Esophagus (tissue), 2 donors: ENCODE results near the gene MAP3K12. TPM values are rescaled to one million over a fixed set of nuclear protein-coding genes. Genes with fewer than 3 reads are reported as not detected.
"Not testable (repeated sequence)": the region's sequence is repeated elsewhere in the genome, so short reads cannot be mapped to it uniquely, and the experiment has no call there.

Experiments used
- H3K27ac ChIP-seq, 2 donors: one replicate each; pipeline ENCODE4 v1.5.1; 2013; ENCODE audit warnings: low read depth in 2 of 2, mild to moderate bottlenecking in 2 of 2, inconsistent platforms in 1 of 2, low read length in 1 of 2, moderate library complexity in 1 of 2
- H3K27me3 ChIP-seq, 2 donors: one replicate each; pipeline ENCODE4 v1.6.1; 2013; ENCODE audit warnings: low read length in 2 of 2, control low read depth in 1 of 2, mild to moderate bottlenecking in 1 of 2; ENCODE audit not compliant: insufficient read depth in 2 of 2, control insufficient read depth in 1 of 2
- H3K36me3 ChIP-seq, 2 donors: one replicate each; pipeline ENCODE4 v1.6.1; 2013; ENCODE audit warnings: low read length in 1 of 2; ENCODE audit not compliant: control insufficient read depth in 2 of 2, insufficient read depth in 2 of 2
- H3K4me1 ChIP-seq, 2 donors: one replicate each; pipeline ENCODE4 v1.6.1; 2013; ENCODE audit warnings: low read length in 1 of 2; ENCODE audit not compliant: control insufficient read depth in 2 of 2, insufficient read depth in 2 of 2
- H3K4me3 ChIP-seq, 2 donors: one replicate each; pipeline ENCODE4 v1.5.1; 2013; ENCODE audit warnings: low read length in 2 of 2, mild to moderate bottlenecking in 2 of 2, low read depth in 1 of 2, moderate library complexity in 1 of 2
- H3K9me3 ChIP-seq, 2 donors: one replicate each; pipeline ENCODE4 v1.6.1; 2013; ENCODE audit warnings: mild to moderate bottlenecking in 2 of 2, low read depth in 1 of 2, low read length in 1 of 2, moderate library complexity in 1 of 2; ENCODE audit not compliant: control insufficient read depth in 2 of 2, insufficient read depth in 1 of 2
- WGBS, 2 donors: extraction: QIAGEN DNeasy Blood & Tissue Kit; methylation state at CpG; one replicate each; pipeline ENCODE4 v1.1.7; 2013; 5-methylcytosine and 5-hydroxymethylcytosine counted together
- polyA plus RNA-seq, 2 donors: library from polyadenylated mRNA; stranded (reverse); fragments of 200-250 nt; gene quantifications; one replicate each; pipeline ENCODE4 v1.2.3, GENCODE V29; 2013
- donor health status: healthy with polysubstance abuse.
- donor health status: Bipolar disorder and iron deficiency.

The MAP3K12 gene
- polyA plus RNA-seq, 2 donors, result 6.2 to 8.5 TPM

DNA sequence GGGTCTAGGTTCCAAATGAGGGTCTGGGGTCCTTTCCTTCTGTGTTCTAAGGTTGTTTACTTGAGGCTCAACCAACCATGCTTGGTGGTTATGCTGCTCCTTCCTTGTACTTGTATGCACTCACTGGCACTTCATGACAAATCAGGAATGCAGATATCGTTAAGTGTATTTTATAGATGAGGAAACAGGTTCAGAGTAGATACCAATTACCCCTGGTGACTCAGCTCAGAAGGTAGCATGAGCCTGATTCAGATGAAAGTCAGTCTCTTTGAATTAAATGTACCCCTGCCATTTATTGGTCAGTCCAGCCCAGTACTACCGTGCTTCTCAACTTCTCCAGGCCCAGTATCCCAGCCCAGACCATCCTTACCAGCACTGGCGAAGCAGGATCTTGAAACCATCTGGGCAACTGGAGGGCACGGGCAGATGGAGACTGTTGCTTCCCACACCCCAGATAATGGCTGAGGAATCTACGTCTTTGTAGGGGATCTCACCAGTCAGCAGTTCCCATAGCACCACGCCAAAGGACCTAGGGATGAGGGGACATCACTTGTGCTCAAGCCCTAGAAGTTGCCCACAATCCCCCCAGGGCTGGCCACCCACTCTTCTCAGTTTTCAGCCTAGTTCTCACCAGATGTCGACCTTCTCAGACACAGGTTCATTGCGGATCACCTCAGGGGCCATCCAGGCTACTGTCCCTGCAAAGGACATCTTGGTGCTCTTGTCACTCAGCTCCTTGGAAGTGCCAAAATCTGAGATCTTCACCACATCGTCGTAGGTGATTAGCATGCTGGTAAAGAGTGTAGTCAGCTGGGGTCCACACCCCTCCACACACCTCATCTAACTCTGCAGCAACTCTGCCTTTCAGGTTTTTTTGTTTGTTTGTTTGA is 14.3 kb downstream of the MAP3K12 start:
- Histone ChIP-seq H3K4me1 (peaks cover 7 to 14% of the 10 kb centered on the region in 2 donors), H3K36me3 (peaks cover 6 to 17% of the 10 kb centered on the region in 2 donors), H3K4me3 (no peak overlapping the region), H3K27me3 (no peaks in the 10 kb centered on the region), H3K27ac (no peak overlapping the region), H3K9me3 (no peaks in the 10 kb centered on the region)
- WGBS, 2 donors, result 85 to 89% methylated on average over 10 of the region's 10 CpGs

DNA sequence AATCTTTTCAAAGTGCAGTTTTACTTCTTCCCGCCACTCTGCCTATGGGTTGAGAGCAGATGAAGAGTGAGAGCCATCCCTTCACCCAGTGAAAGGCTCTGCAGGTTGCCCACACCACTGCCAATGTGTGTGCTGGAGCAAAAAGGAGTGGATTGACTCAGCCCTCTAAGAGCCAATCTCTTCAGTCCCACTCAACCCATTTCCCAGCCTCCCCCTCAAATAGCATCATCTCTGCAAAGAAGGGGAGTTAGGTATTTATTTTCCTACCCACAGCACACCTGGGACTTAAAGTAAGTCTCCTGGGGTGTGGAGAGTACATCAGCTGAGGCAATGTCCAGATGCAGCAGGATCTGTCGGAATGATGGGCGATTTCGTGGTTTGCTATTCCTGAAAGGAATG is 15.3 kb downstream of the MAP3K12 start:
- H3K9me3 ChIP-seq, result no peaks in the 10 kb centered on the region
- H3K36me3 ChIP-seq, result peaks cover 8 to 21% of the 10 kb centered on the region in 2 donors
- no peak overlapping the region for H3K27ac ChIP-seq
- no peak overlapping the region for H3K4me3 ChIP-seq
- peaks cover 7 to 14% of the 10 kb centered on the region in 2 donors for H3K4me1 ChIP-seq
- 84 to 92% methylated on average over 4 of the region's 4 CpGs for WGBS, 2 donors
- H3K27me3 ChIP-seq, result no peaks in the 10 kb centered on the region

DNA sequence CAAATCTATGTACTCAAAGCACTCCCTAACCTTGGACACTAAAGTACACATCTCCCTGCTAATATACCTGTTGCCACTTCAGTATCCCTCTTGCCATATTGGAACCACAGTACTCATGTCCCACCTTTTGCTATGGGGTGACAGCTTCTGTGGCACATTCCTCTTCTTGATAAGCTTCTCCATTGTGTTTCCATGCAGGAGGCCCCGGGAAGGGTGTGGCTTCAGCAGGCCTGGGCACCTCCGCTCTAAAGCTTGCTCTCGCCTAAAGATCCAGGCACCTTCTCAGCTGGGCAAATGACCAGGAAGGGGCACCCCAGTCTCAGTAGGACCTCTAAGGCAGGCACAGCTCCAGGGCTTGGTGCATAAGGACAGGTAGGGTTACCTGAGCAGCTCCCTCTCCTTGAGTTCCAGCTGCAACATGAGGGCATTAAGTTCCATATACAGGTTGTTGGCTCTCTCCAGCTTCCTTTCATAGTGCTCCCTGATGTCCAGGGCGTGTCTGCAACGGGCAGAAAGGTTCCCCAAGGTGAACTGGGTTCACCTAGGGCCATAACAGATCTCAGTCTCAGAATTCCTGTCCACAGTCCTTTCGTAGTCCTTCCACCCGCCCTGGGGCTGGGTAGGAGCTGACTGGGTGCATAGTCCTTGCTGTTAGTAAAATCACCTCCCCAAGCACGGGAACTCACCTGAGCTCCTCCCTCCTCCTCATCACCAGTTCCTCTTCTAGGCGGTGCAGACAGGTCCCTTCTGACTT is 15.9 kb downstream of the MAP3K12 start:
- H3K4me3 ChIP-seq, result no peak overlapping the region
- H3K36me3 ChIP-seq, result peaks cover 8 to 23% of the 10 kb centered on the region in 2 donors
- peaks cover 7 to 14% of the 10 kb centered on the region in 2 donors for H3K4me1 ChIP-seq
- no peaks in the 10 kb centered on the region for H3K27me3 ChIP-seq
- no peaks in the 10 kb centered on the region for H3K9me3 ChIP-seq
- WGBS, 2 donors, result 54 to 58% methylated on average over 9 of the region's 9 CpGs
- H3K27ac ChIP-seq, result peak overlapping the region; percentile 27 to 54

DNA sequence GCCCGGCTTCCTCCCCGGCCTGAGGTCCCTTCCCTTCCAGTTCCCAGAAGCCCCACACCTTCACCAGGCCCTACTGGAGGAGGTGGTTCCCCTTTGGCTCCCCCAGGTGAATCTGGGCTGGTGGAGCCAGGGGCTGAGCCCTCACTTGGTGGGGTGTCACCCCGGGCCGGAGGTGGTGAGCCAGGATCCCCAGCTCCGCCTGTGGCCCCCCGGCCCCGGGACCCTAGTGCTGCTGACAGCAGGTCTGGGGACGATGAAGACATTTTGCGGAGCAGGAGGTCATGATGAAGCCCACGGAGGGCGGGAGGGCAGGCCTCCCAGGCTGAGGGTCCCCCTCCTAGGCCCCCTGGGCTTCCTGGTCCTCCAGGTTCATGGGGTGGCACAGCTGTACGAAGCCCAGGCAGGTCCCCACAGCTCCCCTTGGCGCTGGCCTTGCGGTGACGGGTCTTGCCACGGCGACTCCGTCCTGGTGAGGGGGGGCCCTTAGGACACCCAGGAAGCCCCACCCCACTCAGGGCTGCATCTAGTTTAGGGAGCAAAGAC is 16.6 kb downstream of the MAP3K12 start:
- Histone ChIP-seq H3K27ac (peak overlapping the region; percentile 54 to 73), H3K4me1 (peaks cover 7 to 14% of the 10 kb centered on the region in 2 donors), H3K36me3 (peaks cover 8 to 23% of the 10 kb centered on the region in 2 donors), H3K27me3 (no peaks in the 10 kb centered on the region), H3K4me3 (no peak overlapping the region), H3K9me3 (no peaks in the 10 kb centered on the region)
- WGBS, 2 donors, result 59 to 75% methylated on average over 18 of the region's 18 CpGs

- no peak overlapping the region for H3K4me3 ChIP-seq
- peaks cover 7 to 14% of the 10 kb centered on the region in 2 donors for H3K4me1 ChIP-seq
- no peaks in the 10 kb centered on the region for H3K27me3 ChIP-seq
- H3K9me3 ChIP-seq, result no peaks in the 10 kb centered on the region
- peaks cover 8 to 23% of the 10 kb centered on the region in 2 donors for H3K36me3 ChIP-seq
- peak overlapping the region in 1 of 2 donors; percentile 73 for H3K27ac ChIP-seq
- WGBS, 2 donors, result 68 to 77% methylated on average over 9 of the region's 9 CpGs
Measured at GRCh38 chr12:53481939-53482586, 17.2 kb downstream of the MAP3K12 start.

DNA sequence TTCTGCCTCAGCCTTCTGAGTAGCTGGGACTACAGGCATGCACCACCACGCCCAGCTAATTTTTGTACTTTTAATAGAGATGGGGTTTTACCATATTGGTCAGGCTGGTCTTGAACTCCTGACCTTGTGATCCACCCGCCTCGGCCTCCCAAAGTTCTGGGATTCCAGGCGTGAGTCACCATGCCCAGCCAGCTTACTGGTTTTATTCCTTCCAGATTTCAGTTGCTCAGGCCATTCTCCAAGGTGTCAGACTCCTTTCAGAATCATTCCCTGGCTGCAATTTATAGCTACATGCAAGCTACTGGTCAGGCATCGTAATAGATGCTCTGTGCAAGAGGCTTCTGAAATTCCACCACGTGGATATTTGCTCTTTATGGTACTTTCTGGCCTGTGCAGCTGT is 17.8 kb downstream of the MAP3K12 start:
- H3K27me3 ChIP-seq, H3K9me3 ChIP-seq, H3K4me3 ChIP-seq, H3K27ac ChIP-seq: not testable (repeated sequence)
- Histone ChIP-seq H3K36me3 (peaks cover 8 to 23% of the 10 kb centered on the region in 2 donors), H3K4me1 (peaks cover 7 to 14% of the 10 kb centered on the region in 2 donors)
- WGBS, 2 donors, result 49 to 61% methylated on average over 6 of the region's 6 CpGs

DNA sequence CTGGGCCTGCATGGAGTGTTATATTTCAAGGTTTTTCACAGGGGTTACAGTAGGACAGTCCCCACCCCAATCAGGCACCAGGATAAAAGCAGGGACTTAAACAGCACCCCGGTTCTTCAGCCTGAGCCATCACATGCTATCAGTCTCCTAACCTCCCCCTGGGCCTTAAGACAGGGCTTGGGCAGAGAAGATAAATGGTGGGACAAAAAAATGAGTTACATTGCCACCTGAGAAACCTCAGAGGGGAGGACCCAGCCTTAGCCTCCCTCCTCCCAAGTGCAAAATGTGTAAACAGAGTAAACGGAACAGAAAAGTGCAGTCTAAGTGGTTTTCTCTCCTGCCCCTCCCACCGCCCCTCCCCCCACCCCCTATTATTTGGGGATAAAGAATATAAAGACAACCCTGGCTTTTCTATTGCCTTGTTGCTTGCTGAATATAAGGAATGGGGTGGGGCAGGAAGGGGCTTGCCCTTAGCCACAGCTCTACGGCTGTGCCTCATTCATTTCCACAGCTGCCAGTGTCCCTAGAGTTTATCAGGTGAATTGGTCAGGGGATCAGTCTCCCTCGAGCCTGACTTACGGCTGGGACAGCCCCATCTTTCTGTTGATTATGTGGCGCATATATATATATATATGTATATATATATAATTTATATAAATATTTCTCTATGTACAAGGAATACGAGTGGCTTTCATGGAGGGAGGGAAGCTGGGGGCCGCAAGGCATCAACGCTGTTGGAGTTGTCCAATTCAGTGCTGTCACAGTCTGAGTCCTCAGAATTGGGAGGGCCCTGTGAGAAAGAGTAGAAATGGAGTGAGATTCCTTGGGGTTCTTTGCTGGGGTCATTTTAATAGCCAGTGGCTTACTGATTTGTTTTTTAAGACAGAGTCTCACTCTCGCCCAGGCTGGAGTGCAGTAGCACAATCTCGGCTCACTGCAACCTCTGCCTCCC is 18.5 kb downstream of the MAP3K12 start:
- H3K36me3 ChIP-seq, result peaks cover 5 to 19% of the 10 kb centered on the region in 2 donors
- H3K4me1 ChIP-seq, result peaks cover 7 to 13% of the 10 kb centered on the region in 2 donors
- no peaks in the 10 kb centered on the region for H3K27me3 ChIP-seq
- H3K4me3 ChIP-seq, result no peak overlapping the region
- H3K27ac ChIP-seq, result peak overlapping the region; percentile 26 to 43
- 65 to 72% methylated on average over 12 of the region's 12 CpGs for WGBS, 2 donors
- no peaks in the 10 kb centered on the region for H3K9me3 ChIP-seq

DNA sequence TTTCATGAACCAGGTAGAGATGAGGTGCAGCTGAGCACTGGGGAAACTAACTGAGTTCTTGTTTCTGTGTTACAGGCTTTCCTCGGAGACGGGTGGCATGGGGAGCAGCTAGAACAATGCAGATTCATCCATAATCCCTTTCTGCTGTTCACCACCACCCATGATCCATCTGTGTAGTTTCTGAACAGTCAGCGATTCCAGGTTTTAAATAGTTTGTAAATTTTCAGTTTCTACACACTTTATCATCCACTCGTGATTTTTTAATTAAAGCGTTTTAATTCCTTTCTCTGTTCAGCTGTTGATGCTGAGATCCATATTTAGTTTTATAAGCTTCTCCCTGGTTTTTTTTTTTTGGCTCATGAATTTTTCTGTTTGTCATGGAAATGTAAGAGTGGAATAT is 19.9 kb downstream of the MAP3K12 start:
- Histone ChIP-seq H3K27ac (no peak overlapping the region), H3K9me3 (no peaks in the 10 kb centered on the region), H3K4me1 (peaks cover 7 to 13% of the 10 kb centered on the region in 2 donors), H3K27me3 (no peaks in the 10 kb centered on the region), H3K4me3 (no peak overlapping the region), H3K36me3 (peaks cover 15 to 21% of the 10 kb centered on the region in 2 donors)
- WGBS, 2 donors, result 77 to 81% methylated on average over 5 of the region's 5 CpGs
